GM12878 (cell line): ENCODE measurements around the gene DNAJC13. TPM values are rescaled to one million over a fixed set of nuclear protein-coding genes. Genes with fewer than 3 reads are reported as not detected.

Source experiments
- ATAC-seq: fragments of 200-7000 bp; cut with Tn5 transposase; 3 replicates; pipeline ENCODE4 v1.9.1; 2020; ENCODE audit warnings: mild to moderate bottlenecking, moderate library complexity
- BruUV-seq: library from RNA; stranded (reverse); fragments of 400-500 nt; replicated peaks from 2 replicates; lab custom pipeline; 2021; lab: Mats Ljungman, UMichigan
- CTCF ChIA-PET: fragments of 300-600 bp; sonication (Branson Sonifier 250); formaldehyde crosslinking; extraction: SDS; loops from one replicate; lab custom pipeline; 2021; ENCODE audit warnings: inconsistent platforms; lab: Yijun Ruan, JAX
- POLR2A ChIA-PET: fragments of 350-600 bp; formaldehyde crosslinking; extraction: SDS; loops from one replicate; lab custom pipeline; 2021; ENCODE audit warnings: inconsistent platforms; lab: Charles Lee
- RAD21 ChIA-PET: fragments of 300-600 bp; sonication (Branson Sonifier 250); formaldehyde crosslinking; loops from one replicate; lab custom pipeline; 2023; ENCODE audit warnings: antibody characterized with exemption; ENCODE audit not compliant: unreplicated experiment; lab: Charles Lee
- SMC1A ChIA-PET: fragments of 300-600 bp; sonication (Branson Sonifier 250); formaldehyde crosslinking; loops from one replicate; lab custom pipeline; 2023; ENCODE audit not compliant: unreplicated experiment, uncharacterized antibody; lab: Charles Lee
- DNase-seq: peaks from one replicate; pipeline ENCODE4 v3.0.0-alpha.2; 2011; ENCODE audit warnings: low read depth, low spot score
- FAIRE-seq: peaks from 3 replicates; lab custom pipeline; 2011; peaks lifted over from hg19 to GRCh38; lab: Jason Lieb, UNC
- H2AFZ ChIP-seq: 2 replicates; pipeline ENCODE4 v1.6.0; 2011; ENCODE audit warnings: low read depth, low read length, control low read depth; ENCODE audit not compliant: control insufficient read depth
- H3K27ac ChIP-seq: 2 replicates; pipeline ENCODE4 v1.5.1; 2011; ENCODE audit warnings: control low read depth; ENCODE audit not compliant: control insufficient read depth, insufficient read depth
- H3K27me3 ChIP-seq, 2 experiments: replicated peaks in 1 of 2; 2 replicates each; pipeline versions ENCODE4 v1.6.0 to v1.6.1; 2011; ENCODE audit warnings: low read length in 1 of 2; ENCODE audit not compliant: control insufficient read depth in 2 of 2, insufficient read depth in 2 of 2
- H3K36me3 ChIP-seq, 2 experiments: 2 replicates each; pipeline ENCODE4 v1.5.1; 2011; ENCODE audit warnings: low read length in 1 of 2; ENCODE audit not compliant: control insufficient read depth in 2 of 2, insufficient read depth in 2 of 2
- H3K4me1 ChIP-seq: 2 replicates; pipeline ENCODE4 v1.6.1; 2011; ENCODE audit warnings: mild to moderate bottlenecking, low read length, moderate library complexity, mixed read lengths; ENCODE audit not compliant: control insufficient read depth, insufficient read depth
- H3K4me2 ChIP-seq: 2 replicates; pipeline ENCODE4 v1.6.0; 2011; ENCODE audit warnings: control low read depth; ENCODE audit not compliant: control insufficient read depth, insufficient read depth
- H3K4me3 ChIP-seq: fragments of 200-600 bp; sonication (generic); 2 replicates; pipeline ENCODE4 v1.5.1; 2016
- H3K79me2 ChIP-seq: 2 replicates; pipeline ENCODE4 v1.6.0; 2011; ENCODE audit warnings: low read length; ENCODE audit not compliant: control insufficient read depth, insufficient read depth
- H3K9ac ChIP-seq: 2 replicates; pipeline ENCODE4 v1.8.0; 2011; ENCODE audit warnings: low read length, control low read depth, mixed read lengths; ENCODE audit not compliant: control insufficient read depth, insufficient read depth
- H3K9me3 ChIP-seq: replicated peaks from 3 replicates; pipeline ENCODE4 v1.5.1; 2011; ENCODE audit warnings: mild to moderate bottlenecking, low read length; ENCODE audit not compliant: control insufficient read depth, insufficient read depth
- H4K20me1 ChIP-seq: 2 replicates; pipeline ENCODE4 v1.6.0; 2011; ENCODE audit not compliant: control insufficient read depth, insufficient read depth
- BRCA1 ChIP-seq: IDR thresholded peaks from 2 replicates; pipeline ENCODE4 v1.6.1; 2011; ENCODE audit warnings: low read depth, low read length, improper control_type of control experiment
- CEBPB ChIP-seq, 2 experiments: fragments of 150-350 bp in 1 of 2; IDR thresholded peaks; 2 replicates each; pipeline ENCODE4 v1.6.1; 2012 to 2014; ENCODE audit warnings: low read depth in 2 of 2, low read length in 2 of 2, borderline replicate concordance in 1 of 2, inconsistent platforms in 1 of 2
- FOS ChIP-seq: IDR thresholded peaks from 3 replicates; pipeline ENCODE4 v1.6.1; 2011; ENCODE audit warnings: borderline replicate concordance; ENCODE audit not compliant: insufficient read length; ENCODE audit errors: extremely low read depth
- FOXK2 ChIP-seq: fragments of 450-650 bp; IDR thresholded peaks from 2 replicates; pipeline ENCODE4 v1.6.1; 2017; ENCODE audit warnings: mild to moderate bottlenecking, moderate library complexity
- HDAC6 ChIP-seq: fragments of 200-600 bp; sonication (generic); IDR thresholded peaks from one replicate; pipeline ENCODE4 v1.8.0; 2017; ENCODE audit warnings: antibody characterized with exemption; ENCODE audit not compliant: unreplicated experiment
- MXI1 ChIP-seq: fragments of 150-350 bp; IDR thresholded peaks from 2 replicates; pipeline ENCODE4 v1.6.1; 2011; ENCODE audit warnings: low read depth, mild to moderate bottlenecking, inconsistent platforms, low read length, improper control_type of control experiment
- NFYB ChIP-seq: IDR thresholded peaks from 2 replicates; pipeline ENCODE4 v1.6.1; 2011; ENCODE audit warnings: low read depth, mild to moderate bottlenecking, low read length, improper control_type of control experiment, moderate library complexity; ENCODE audit not compliant: insufficient read depth
- NKRF ChIP-seq: fragments of 450-650 bp; conservative IDR thresholded peaks from 2 replicates; pipeline ENCODE4 v1.6.1; 2017; ENCODE audit warnings: mild to moderate bottlenecking, moderate library complexity
- RAD21 ChIP-seq: IDR thresholded peaks from 2 replicates; pipeline ENCODE4 v1.6.1; 2011; ENCODE audit warnings: mild to moderate bottlenecking, low read depth, low read length, moderate library complexity; ENCODE audit not compliant: insufficient read depth
- SP1 ChIP-seq: IDR thresholded peaks from one replicate; pipeline ENCODE4 v1.6.1; 2011; ENCODE audit warnings: low read depth, low read length
- STAT3 ChIP-seq: IDR thresholded peaks from 2 replicates; pipeline ENCODE4 v1.6.1; 2011; ENCODE audit warnings: low read depth, low read length, improper control_type of control experiment
- SUPT20H ChIP-seq: IDR thresholded peaks from 2 replicates; pipeline ENCODE4 v1.6.1; 2011; ENCODE audit warnings: low read depth, mild to moderate bottlenecking, low read length, moderate library complexity, borderline replicate concordance; ENCODE audit not compliant: control insufficient read depth
- TARDBP ChIP-seq: IDR thresholded peaks from 2 replicates; pipeline ENCODE4 v1.6.1; 2016; ENCODE audit warnings: borderline replicate concordance
- TBL1XR1 ChIP-seq: IDR thresholded peaks from 2 replicates; pipeline ENCODE4 v1.6.1; 2012; ENCODE audit warnings: low read depth, low read length, improper control_type of control experiment
- WRNIP1 ChIP-seq: IDR thresholded peaks from 2 replicates; pipeline ENCODE4 v1.6.1; 2011; ENCODE audit warnings: low read depth, low read length, improper control_type of control experiment, borderline replicate concordance
- YY1 ChIP-seq: IDR thresholded peaks from 2 replicates; pipeline ENCODE4 v1.6.1; 2011; ENCODE audit warnings: low read depth, mild to moderate bottlenecking, low read length
- ZNF217 ChIP-seq: fragments of 450-650 bp; IDR thresholded peaks from 2 replicates; pipeline ENCODE4 v1.6.1; 2017; ENCODE audit warnings: antibody characterized with exemption, mild to moderate bottlenecking
- ZNF592 ChIP-seq: fragments of 450-650 bp; IDR thresholded peaks from 2 replicates; pipeline ENCODE4 v1.6.1; 2017; ENCODE audit warnings: mild to moderate bottlenecking, moderate library complexity
- WGBS: methylation state at CpG from one replicate; pipeline ENCODE4 v1.1.6; 2016; ENCODE audit warnings: low lambda C conversion rate; ENCODE audit not compliant: insufficient replicate concordance, insufficient coverage; ENCODE audit errors: missing lambda C conversion rate; 5-methylcytosine and 5-hydroxymethylcytosine counted together
- in situ Hi-C: fragments of 300-500 bp; cut with MboI; formaldehyde crosslinking; loops from 9 replicates; pipeline ENCODE4 v1.14.3; 2018; ENCODE audit warnings: mixed read lengths
- intact Hi-C: fragments of 100-400 bp; cut with micrococcal nuclease; formaldehyde crosslinking; loops from one replicate; pipeline ENCODE4 v1.14.2; 2022; ENCODE audit not compliant: unreplicated experiment
- polyA plus RNA-seq, 11 experiments: library from polyadenylated mRNA; depleted of rRNA in 4 of 11; unstranded in 6 of 11; stranded (reverse) in 5 of 11; fragments of >200 nt; fragmentation: Nextera tagmentation in 4 of 11; fragmentation: Illumina TruSeq in 1 of 11; extraction: Ambion mirVana in 4 of 11; extraction: Trizol in 1 of 11; gene quantifications; 1 replicate in 1 of 11; 2 replicates in 10 of 11; pipeline versions ENCODE4 v1.2.1 to v1.2.3, GENCODE V29; 2011 to 2016; ENCODE audit warnings: inconsistent platforms in 2 of 11, missing spikeins in 2 of 11, low read depth in 1 of 11
- total RNA-seq, 4 experiments: library from RNA; depleted of rRNA in 3 of 4; stranded (reverse); fragments of >200 nt in 3 of 4; fragmentation: Illumina TruSeq in 1 of 4; extraction: Trizol in 1 of 4; gene quantifications; 2 replicates each; pipeline versions ENCODE4 v1.2.1 to v1.2.3, GENCODE V29; 2013 to 2021

Gene DNAJC13
- total and polyA plus RNA-seq, 10 of the 15 experiments (the other 5 are each of a cell fraction or from before 2014, with no cell fraction given), result 8.3 to 33.9 (median 17.0) TPM

GRCh38 chr3:132499071-132499470 lies 81.8 kb downstream of the DNAJC13 start:
- DNase-seq (no peak), ATAC-seq (no peak), FAIRE-seq (peak; percentile 18)
- no peak overlapping the region for H3K4me2 ChIP-seq
- ChIA-PET RAD21 (no interaction called here), CTCF (interaction anchor here (0.6 to 1.3 kb wide), 3 partner anchors 11 to 37 kb away, joined by 3 to 4 read pairs (median 3); no protein-coding TSS in a partner anchor), POLR2A (no interaction called here), SMC1A (interaction anchor here (0.9 to 1.4 kb wide), 2 partner anchors 9 to 19 kb away, joined by 3 to 4 read pairs; no protein-coding TSS in a partner anchor)
- H3K4me3 ChIP-seq, result no peak overlapping the region
- in situ Hi-C loops, result no loop called here
- WGBS, result 100% methylated on average over 3 of the region's 3 CpGs
- intact Hi-C loops, result loop anchor here (10.0 kb wide), 1 partner anchor 144 kb away; no protein-coding TSS in a partner anchor
- H2AFZ ChIP-seq, result no peak overlapping the region
- H3K36me3 ChIP-seq, result peaks cover 1 to 30% of the 10 kb centered on the region in 2 experiments
- H3K27me3 ChIP-seq, result no peaks in the 10 kb centered on the region
- no peaks in the 10 kb centered on the region for H3K9me3 ChIP-seq
- H4K20me1 ChIP-seq, result no peaks in the 10 kb centered on the region
- no peaks in the 10 kb centered on the region for H3K4me1 ChIP-seq
- no peak overlapping the region for H3K27ac ChIP-seq
- no peak overlapping the region for H3K9ac ChIP-seq
- no peaks in the 10 kb centered on the region for H3K79me2 ChIP-seq
- no peak for TF ChIP-seq ZNF217
- no peak for TF ChIP-seq NFYB
- no peak for TF ChIP-seq SUPT20H
- TF ChIP-seq CEBPB (IDR thresholded peaks at IDR 0.05; ENCODE audit: borderline replicate concordance in 1 of 2, low read depth in 2 of 2, low read length in 2 of 2), result no peak
- no peak for TF ChIP-seq FOXK2
- no peak for TF ChIP-seq NKRF
- TF ChIP-seq RAD21, result no peak
- no peak for TF ChIP-seq TBL1XR1
- no peak for TF ChIP-seq TARDBP
- no peak for TF ChIP-seq SP1
- TF ChIP-seq STAT3, result no peak
- no peak for TF ChIP-seq FOS
- no peak for TF ChIP-seq WRNIP1
- TF ChIP-seq ZNF592, result no peak
- TF ChIP-seq MXI1, result no peak
- TF ChIP-seq BRCA1, result no peak
- no peak for TF ChIP-seq HDAC6
- TF ChIP-seq YY1, result no peak
- no TSS peak for BruUV-seq
